ENCODE results near the gene PNPLA2. TPM values are rescaled to one million over a fixed set of nuclear protein-coding genes. Genes with fewer than 3 reads are reported as not detected.

The PNPLA2 gene
- total RNA-seq, 1 experiment from 2014 or later: 66.5 TPM

GRCh38 chr11:812390-812789 lies 6.3 kb upstream of the PNPLA2 start (continued):
- TF ChIP-seq PRDM15 (CRISPR knock-in tag; IDR thresholded peaks at IDR 0.05): no peak
- TF ChIP-seq ZNF232 (CRISPR knock-in tag; IDR thresholded peaks at IDR 0.05): no peak
- no peak for TF ChIP-seq ZNF416 (CRISPR knock-in tag; IDR thresholded peaks at IDR 0.05)
- no peak for TF ChIP-seq E2F5 (CRISPR knock-in tag; IDR thresholded peaks at IDR 0.05)

GRCh38 chr11:813072-813455 lies 5.7 kb upstream of the PNPLA2 start:
- Mint-ChIP-seq H3K9me3 (no peaks in the 10 kb centered on the region), H3K36me3 (peaks cover 28% of the 10 kb centered on the region), H3K4me1 (peaks cover 28% of the 10 kb centered on the region), H3K27me3 (ENCODE audit: low read depth) (no peaks in the 10 kb centered on the region), H3K27ac (no peak overlapping the region), H3K4me3 (no peak overlapping the region)
- TF ChIP-seq ARID4B (CRISPR knock-in tag; IDR thresholded peaks at IDR 0.05; ENCODE audit: borderline replicate concordance): 0 out of 2 replicates have a peak, but pooled peaks have one; percentile 12
- TF ChIP-seq ZNF121 (CRISPR knock-in tag; IDR thresholded peaks at IDR 0.05): peak; percentile 96
- TF ChIP-seq TP53 (CRISPR knock-in tag; IDR thresholded peaks at IDR 0.05): no peak
- 0 out of 2 replicates have a peak, but pooled peaks have one; percentile 25 for TF ChIP-seq ZNF416 (CRISPR knock-in tag; IDR thresholded peaks at IDR 0.05)
- no peak for TF ChIP-seq KAT7 (CRISPR knock-in tag; IDR thresholded peaks at IDR 0.05; ENCODE audit: borderline replicate concordance)
- TF ChIP-seq ZNF219 (CRISPR knock-in tag; IDR thresholded peaks at IDR 0.05; ENCODE audit: borderline replicate concordance): no peak
- TF ChIP-seq ZNF425 (CRISPR knock-in tag; conservative IDR thresholded peaks at IDR 0.05): 0 out of 2 replicates have a peak, but pooled peaks have one; percentile 36
- TF ChIP-seq PRRX2 (CRISPR knock-in tag; IDR thresholded peaks at IDR 0.05): peak; percentile 9; the same call in 1 of the 2 replicates
- CTCF ChIA-PET: interaction anchor here (0.5 kb wide), 1 partner anchor 68 kb away, joined by 3 read pairs; no protein-coding TSS in a partner anchor
- no peak for DNase-seq (ENCODE audit: low spot score)
- no peak for ATAC-seq
- POLR2A ChIA-PET: no interaction called here
